Upper lobe of left lung (tissue), 6 donors: Measurements from ENCODE around the gene GLRX3. TPM values are rescaled to one million over a fixed set of nuclear protein-coding genes. Genes with fewer than 3 reads are reported as not detected.

ENCODE experiments used
- ATAC-seq, 2 donors: fragments of 200-7000 bp; cut with Tn5 transposase; one replicate each; pipeline ENCODE4 v1.9.1; 2022; ENCODE audit warnings: mild to moderate bottlenecking in 2 of 2, moderate library complexity in 2 of 2; ENCODE audit not compliant: low FRiP score in 2 of 2
- DNase-seq, 2 donors: peaks; one replicate each; pipeline ENCODE4 v3.0.0-alpha.2; 2019 to 2020
- H3K27ac ChIP-seq, 4 donors: fragments of 200-600 bp; sonication (generic); one replicate each; pipeline ENCODE4 v1.5.1; 2016 to 2019
- H3K27me3 ChIP-seq, 4 donors: fragments of 200-600 bp; sonication (generic); one replicate each; pipeline ENCODE4 v1.5.1; 2017 to 2019
- H3K36me3 ChIP-seq, 4 donors: fragments of 200-600 bp; sonication (generic); one replicate each; pipeline ENCODE4 v1.5.1; 2016 to 2019
- H3K4me1 ChIP-seq, 4 donors: fragments of 200-600 bp; sonication (generic); one replicate each; pipeline ENCODE4 v1.5.1; 2018 to 2019
- H3K4me3 ChIP-seq, 4 donors: fragments of 200-600 bp; sonication (generic); one replicate each; pipeline ENCODE4 v1.5.1; 2017 to 2019; ENCODE audit warnings: mild to moderate bottlenecking in 2 of 4, moderate library complexity in 1 of 4
- H3K9me3 ChIP-seq, 4 donors: fragments of 200-600 bp; sonication (generic); one replicate each; pipeline ENCODE4 v1.5.1; 2018 to 2019
- CTCF ChIP-seq, 6 experiments: fragments of 450-650 bp in 4 of 6; fragments of 200-600 bp in 2 of 6; sonication (generic) in 2 of 6; IDR thresholded peaks; one replicate each; pipeline ENCODE4 v1.5.1; 2016 to 2019; ENCODE audit warnings: antibody characterized with exemption in 6 of 6
- EP300 ChIP-seq, 4 donors: sonication (generic); formaldehyde crosslinking; IDR thresholded peaks; one replicate each; pipeline ENCODE4 v1.5.1; 2017; ENCODE audit warnings: antibody characterized with exemption in 4 of 4, control low read depth in 2 of 4
- POLR2A ChIP-seq, 4 donors: fragments of 450-650 bp; IDR thresholded peaks; one replicate each; pipeline ENCODE4 v1.5.1; 2016 to 2017; ENCODE audit warnings: antibody characterized with exemption in 4 of 4, mild to moderate bottlenecking in 2 of 4
- POLR2AphosphoS5 ChIP-seq, 2 donors: sonication (generic); formaldehyde crosslinking; IDR thresholded peaks; one replicate each; pipeline ENCODE4 v1.5.1; 2017; ENCODE audit warnings: antibody characterized with exemption in 2 of 2
- WGBS, 2 donors: methylation state at CpG; one replicate each; pipeline ENCODE4 v1.1.5; 2017 to 2018; 5-methylcytosine and 5-hydroxymethylcytosine counted together
- total RNA-seq, 6 donors: library from RNA; depleted of rRNA in 4 of 6; stranded (reverse); fragments of >200 nt in 4 of 6; gene quantifications; one replicate each; pipeline versions ENCODE4 v1.1.0 to v1.2.1, GENCODE V29; 2016 to 2021
- donor health status: DM: no; HTN: no; CAD: no; lungs with moderate emphysema.
- donor health status: DM: no; HTN: yes; CAD: no; lungs with severe emphysema.

GLRX3 gene
- total RNA-seq, 6 donors from 2014 or later = 21.8 to 64.2 (median 45.7) TPM

DNA sequence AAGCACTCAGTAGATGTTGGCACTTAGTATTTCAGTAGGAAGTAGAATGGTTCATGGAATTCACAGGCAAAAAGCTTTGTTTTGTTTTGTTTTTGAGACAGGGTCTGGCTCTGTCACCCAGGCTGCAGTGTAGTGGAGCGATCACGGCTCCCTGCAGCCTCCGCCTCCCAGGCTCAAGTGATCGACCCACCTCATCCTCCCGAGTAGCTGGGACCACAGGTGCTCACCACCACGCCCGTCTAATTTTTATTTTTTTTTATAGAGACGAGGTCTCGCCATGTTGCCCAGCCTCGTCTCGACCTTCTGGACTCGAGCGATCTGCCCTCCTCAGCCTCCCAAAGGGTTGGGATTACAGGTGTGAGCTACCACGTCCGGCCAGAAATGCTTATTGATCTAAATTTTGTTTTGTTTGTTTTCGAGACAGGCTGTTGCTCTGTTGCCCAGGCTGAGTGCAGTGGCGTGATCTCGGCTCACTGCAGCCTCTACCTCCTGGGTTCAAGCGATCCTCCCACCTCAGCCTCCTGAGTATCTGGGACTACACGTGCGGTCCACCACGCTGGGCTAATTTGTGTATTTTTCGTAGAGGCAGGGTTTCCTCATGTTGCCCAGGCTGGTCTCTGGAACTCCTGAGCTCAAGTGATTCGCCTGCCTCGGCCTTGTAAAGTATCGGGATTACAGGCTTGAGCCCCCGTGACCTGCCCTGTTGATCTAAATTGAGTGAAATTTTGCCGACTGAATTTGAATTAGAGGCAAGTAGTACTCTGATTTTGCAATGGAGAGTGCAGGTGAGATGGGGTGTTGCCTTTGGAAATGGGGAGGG is 1.7 kb downstream of the GLRX3 start:
- ATAC-seq (peak in 1 of 2 donors; percentile 58), DNase-seq (peak in 1 of 2 donors; percentile 37)
- Histone ChIP-seq H3K4me1 (peaks cover 29 to 60% (median 36%) of the 10 kb centered on the region in 4 donors), H3K27ac (peak overlapping the region; percentile 3 to 92 (median 88)), H3K36me3 (no peaks in the 10 kb centered on the region), H3K4me3 (peak overlapping the region; percentile 91 to 99 (median 97)), H3K27me3 (no peaks in the 10 kb centered on the region), H3K9me3 (no peaks in the 10 kb centered on the region)
- no peak for TF ChIP-seq CTCF (IDR thresholded peaks at IDR 0.05)
- TF ChIP-seq POLR2AphosphoS5 (IDR thresholded peaks at IDR 0.05) = no peak
- no peak for TF ChIP-seq POLR2A (IDR thresholded peaks at IDR 0.05)
- no peak for TF ChIP-seq EP300 (IDR thresholded peaks at IDR 0.05)
- 93% methylated on average over 28 of the region's 28 CpGs for WGBS, 2 donors

- Histone ChIP-seq H3K27me3 (no peaks in the 10 kb centered on the region), H3K27ac (peak overlapping the region; percentile 3 to 92 (median 58)), H3K9me3 (no peaks in the 10 kb centered on the region), H3K4me3 (peak overlapping the region in 1 of 4 donors; percentile 97), H3K36me3 (no peaks in the 10 kb centered on the region), H3K4me1 (peaks cover 29 to 60% (median 36%) of the 10 kb centered on the region in 4 donors)
- ATAC-seq = peak in 1 of 2 donors; percentile 88
- TF ChIP-seq POLR2A (IDR thresholded peaks at IDR 0.05) (no peak), CTCF (IDR thresholded peaks at IDR 0.05) (no peak), POLR2AphosphoS5 (IDR thresholded peaks at IDR 0.05) (no peak), EP300 (IDR thresholded peaks at IDR 0.05) (peak in 1 of 4 donors; percentile 59)
- DNase-seq = peak in 1 of 2 donors; percentile 84
- WGBS, 2 donors = 53 to 58% methylated on average over 3 of the region's 3 CpGs
These were observed 2.3 kb downstream of the GLRX3 start for GRCh38 chr10:130138479-130138866.

GRCh38 chr10:130140425-130140824 is 4.2 kb downstream of the GLRX3 start:
- no peak for ATAC-seq
- Histone ChIP-seq H3K27me3 (no peaks in the 10 kb centered on the region), H3K27ac (no peak overlapping the region), H3K9me3 (no peaks in the 10 kb centered on the region), H3K4me3 (no peak overlapping the region), H3K36me3 (peaks cover 0 to 5% (median 3%) of the 10 kb centered on the region in 4 donors), H3K4me1 (peaks cover 29 to 58% (median 35%) of the 10 kb centered on the region in 4 donors)
- TF ChIP-seq POLR2AphosphoS5 (IDR thresholded peaks at IDR 0.05) (no peak), EP300 (IDR thresholded peaks at IDR 0.05) (no peak), POLR2A (IDR thresholded peaks at IDR 0.05) (no peak), CTCF (IDR thresholded peaks at IDR 0.05) (no peak)
- WGBS, 2 donors = 88 to 96% methylated on average over 1 of the region's 1 CpG
- DNase-seq = no peak

- peaks cover 25 to 52% (median 30%) of the 10 kb centered on the region in 4 donors for H3K4me1 ChIP-seq
- H3K27ac ChIP-seq = no peak overlapping the region
- H3K27me3 ChIP-seq = no peaks in the 10 kb centered on the region
- ATAC-seq = no peak
- no peak for DNase-seq
- peaks cover 0 to 10% (median 9%) of the 10 kb centered on the region in 4 donors for H3K36me3 ChIP-seq
- TF ChIP-seq CTCF (IDR thresholded peaks at IDR 0.05) (no peak), POLR2A (IDR thresholded peaks at IDR 0.05) (no peak), EP300 (IDR thresholded peaks at IDR 0.05) (no peak), POLR2AphosphoS5 (IDR thresholded peaks at IDR 0.05) (no peak)
- no peak overlapping the region for H3K4me3 ChIP-seq
- H3K9me3 ChIP-seq = no peaks in the 10 kb centered on the region
- WGBS, 2 donors = 79 to 84% methylated on average over 4 of the region's 4 CpGs
These were observed 4.8 kb downstream of the GLRX3 start for GRCh38 chr10:130141038-130141437.
